Uterus (tissue), 4 donors: Measurements from ENCODE around the gene ADCY5. TPM values are rescaled to one million over a fixed set of nuclear protein-coding genes. Genes with fewer than 3 reads are reported as not detected.
A peak's percentile ranks its signal among the peaks of the same experiment; 100 is the strongest.

Experiments
- DNase-seq, 2 donors: peaks; one replicate each; pipeline ENCODE4 v3.0.0-alpha.2; 2019 to 2020
- H3K27ac ChIP-seq, 2 donors: fragments of 200-600 bp; sonication (generic); 1 replicate in 1 of 2; 2 replicates in 1 of 2; pipeline ENCODE4 v1.5.1; 2016 to 2018
- H3K27me3 ChIP-seq, 2 donors: fragments of 200-600 bp; sonication (generic); one replicate each; pipeline ENCODE4 v1.5.1; 2018 to 2019; ENCODE audit warnings: control low read depth in 1 of 2
- H3K36me3 ChIP-seq, 2 donors: fragments of 200-600 bp; sonication (generic); one replicate each; pipeline ENCODE4 v1.5.1; 2019; ENCODE audit warnings: control low read depth in 1 of 2
- H3K4me1 ChIP-seq, 2 donors: fragments of 200-600 bp; sonication (generic); one replicate each; pipeline ENCODE4 v1.5.1; 2018 to 2019; ENCODE audit warnings: control low read depth in 1 of 2
- H3K4me3 ChIP-seq, 2 donors: fragments of 200-600 bp; sonication (generic); 1 replicate in 1 of 2; 2 replicates in 1 of 2; pipeline ENCODE4 v1.5.1; 2018 to 2019; ENCODE audit warnings: mild to moderate bottlenecking in 1 of 2
- H3K9me3 ChIP-seq, 2 donors: fragments of 200-600 bp; sonication (generic); one replicate each; pipeline ENCODE4 v1.5.1; 2019; ENCODE audit warnings: control low read depth in 1 of 2
- POLR2A ChIP-seq, 2 donors: fragments of 450-650 bp; IDR thresholded peaks; one replicate each; pipeline ENCODE4 v1.6.1; 2016; ENCODE audit warnings: antibody characterized with exemption in 2 of 2, mild to moderate bottlenecking in 1 of 2, moderate library complexity in 1 of 2
- intact Hi-C: fragments of 100-400 bp; cut with DNase I; formaldehyde crosslinking; loops from one replicate; pipeline ENCODE4 v1.15.1; 2023; ENCODE audit warnings: low total_unique reads
- total RNA-seq, 4 donors: library from RNA; depleted of rRNA in 3 of 4; stranded (reverse); fragments of >200 nt in 3 of 4; gene quantifications; one replicate each; pipeline versions ENCODE4 v1.1.0 to v1.2.4, GENCODE V29; 2014 to 2023
- TF ChIP-seq, protein P1 (sequence below), 4 experiments: fragments of 200-600 bp in 2 of 4; fragments of 450-650 bp in 2 of 4; sonication (generic) in 2 of 4; IDR thresholded peaks; one replicate each; pipeline ENCODE4 v1.5.1; 2016 to 2019; ENCODE audit warnings: antibody characterized with exemption in 4 of 4, mild to moderate bottlenecking in 2 of 4, moderate library complexity in 1 of 4
- donor health status: DM: yes; HTN: yes; CAD: no.

ADCY5 gene
- total RNA-seq, 4 donors from 2014 or later, result 21.1 to 43.5 (median 34.7) TPM

DNA sequence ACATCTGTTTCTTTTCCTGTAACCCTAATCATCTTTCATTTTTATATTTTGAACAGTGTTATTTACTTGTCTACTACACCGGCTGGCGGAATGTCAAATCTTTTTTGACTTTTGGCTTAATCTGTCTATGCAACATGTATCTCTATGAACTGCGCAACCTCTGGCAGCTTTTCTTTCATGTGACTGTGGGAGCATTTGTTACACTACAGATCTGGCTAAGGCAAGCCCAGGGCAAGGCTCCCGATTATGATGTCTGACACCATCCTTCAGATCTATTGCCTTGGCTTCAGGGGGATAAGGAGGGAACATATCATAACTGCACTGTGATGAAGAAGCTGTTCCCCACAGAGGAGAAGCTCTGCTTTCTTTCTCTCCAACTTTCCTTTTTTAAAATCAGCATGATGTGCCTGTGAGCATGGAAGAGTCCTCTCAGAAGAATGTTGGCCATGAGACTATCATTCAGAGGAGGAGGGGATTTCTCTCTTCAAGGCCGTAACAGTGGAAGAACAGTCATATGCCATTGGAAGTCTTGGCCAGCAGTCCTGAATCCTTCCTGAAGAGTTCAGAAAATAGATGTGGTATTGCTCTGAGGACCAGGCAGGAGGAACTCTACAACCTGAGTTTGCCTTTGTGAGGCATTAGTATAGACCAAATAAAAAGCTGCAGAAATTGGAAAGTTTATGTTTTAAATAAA is 177.3 kb downstream of the ADCY5 start:
- intact Hi-C loops, result no loop called here
- H3K27ac ChIP-seq, result peak overlapping the region in 1 of 2 donors; percentile 37
- H3K4me3 ChIP-seq, result no peak overlapping the region
- peaks cover 0 to 4% of the 10 kb centered on the region in 2 donors for H3K4me1 ChIP-seq
- H3K9me3 ChIP-seq, result no peaks in the 10 kb centered on the region
- H3K36me3 ChIP-seq, result no peaks in the 10 kb centered on the region
- no peaks in the 10 kb centered on the region for H3K27me3 ChIP-seq
- no peak for TF ChIP-seq POLR2A (IDR thresholded peaks at IDR 0.05)
- TF ChIP-seq, protein P1, sequence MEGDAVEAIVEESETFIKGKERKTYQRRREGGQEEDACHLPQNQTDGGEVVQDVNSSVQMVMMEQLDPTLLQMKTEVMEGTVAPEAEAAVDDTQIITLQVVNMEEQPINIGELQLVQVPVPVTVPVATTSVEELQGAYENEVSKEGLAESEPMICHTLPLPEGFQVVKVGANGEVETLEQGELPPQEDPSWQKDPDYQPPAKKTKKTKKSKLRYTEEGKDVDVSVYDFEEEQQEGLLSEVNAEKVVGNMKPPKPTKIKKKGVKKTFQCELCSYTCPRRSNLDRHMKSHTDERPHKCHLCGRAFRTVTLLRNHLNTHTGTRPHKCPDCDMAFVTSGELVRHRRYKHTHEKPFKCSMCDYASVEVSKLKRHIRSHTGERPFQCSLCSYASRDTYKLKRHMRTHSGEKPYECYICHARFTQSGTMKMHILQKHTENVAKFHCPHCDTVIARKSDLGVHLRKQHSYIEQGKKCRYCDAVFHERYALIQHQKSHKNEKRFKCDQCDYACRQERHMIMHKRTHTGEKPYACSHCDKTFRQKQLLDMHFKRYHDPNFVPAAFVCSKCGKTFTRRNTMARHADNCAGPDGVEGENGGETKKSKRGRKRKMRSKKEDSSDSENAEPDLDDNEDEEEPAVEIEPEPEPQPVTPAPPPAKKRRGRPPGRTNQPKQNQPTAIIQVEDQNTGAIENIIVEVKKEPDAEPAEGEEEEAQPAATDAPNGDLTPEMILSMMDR (IDR thresholded peaks at IDR 0.05), result no peak
- DNase-seq, result peak; percentile 54 to 65

DNA sequence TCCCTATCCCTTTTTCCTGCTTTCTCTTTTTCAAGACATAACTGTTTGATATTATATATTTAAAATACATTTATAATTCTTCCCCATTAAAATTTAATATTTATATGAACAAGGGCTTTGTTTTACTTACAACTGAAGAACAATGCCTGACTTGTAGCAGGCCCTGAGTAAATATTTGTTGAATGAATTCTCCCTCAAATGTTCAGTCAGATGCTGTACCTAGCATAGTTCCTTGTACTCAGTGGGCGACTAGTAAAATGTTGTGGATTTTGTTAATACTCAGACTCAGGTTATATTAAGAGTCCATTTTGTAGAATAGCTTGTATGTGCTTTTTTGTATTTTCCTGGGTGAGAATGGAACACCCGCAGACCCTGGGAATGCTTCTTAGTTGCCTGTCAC is 178.1 kb downstream of the ADCY5 start:
- no peak overlapping the region for H3K4me3 ChIP-seq
- no peak for TF ChIP-seq POLR2A (IDR thresholded peaks at IDR 0.05)
- TF ChIP-seq, protein P1 (IDR thresholded peaks at IDR 0.05), result no peak
- H3K27me3 ChIP-seq, result no peaks in the 10 kb centered on the region
- H3K27ac ChIP-seq, result no peak overlapping the region
- H3K9me3 ChIP-seq, result no peaks in the 10 kb centered on the region
- H3K36me3 ChIP-seq, result no peaks in the 10 kb centered on the region
- DNase-seq, result no peak
- H3K4me1 ChIP-seq, result peaks cover 0 to 4% of the 10 kb centered on the region in 2 donors
- intact Hi-C loops, result no loop called here

DNA sequence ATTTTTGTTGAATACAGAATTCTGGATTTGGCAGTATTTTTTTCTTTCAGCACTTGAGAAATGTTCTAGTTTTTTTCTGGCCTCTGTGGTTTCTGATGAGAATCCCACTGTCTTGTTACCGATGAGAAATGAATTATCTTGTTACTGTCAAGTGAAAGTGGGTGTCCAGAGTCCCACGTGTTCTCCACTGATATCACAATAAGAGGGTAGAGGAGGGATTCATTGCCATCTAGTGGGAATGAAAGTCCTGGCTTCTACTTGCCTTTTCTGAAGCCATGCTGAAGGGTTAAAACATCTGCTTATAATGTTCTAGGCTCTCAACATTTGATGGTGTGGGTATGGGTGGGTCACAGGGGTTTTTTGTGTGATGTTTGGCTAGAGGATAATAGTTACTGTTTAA is 181.1 kb downstream of the ADCY5 start:
- H3K27me3 ChIP-seq, result no peaks in the 10 kb centered on the region
- no peak for DNase-seq
- TF ChIP-seq, protein P1 (IDR thresholded peaks at IDR 0.05), result no peak
- TF ChIP-seq POLR2A (IDR thresholded peaks at IDR 0.05), result no peak

DNA sequence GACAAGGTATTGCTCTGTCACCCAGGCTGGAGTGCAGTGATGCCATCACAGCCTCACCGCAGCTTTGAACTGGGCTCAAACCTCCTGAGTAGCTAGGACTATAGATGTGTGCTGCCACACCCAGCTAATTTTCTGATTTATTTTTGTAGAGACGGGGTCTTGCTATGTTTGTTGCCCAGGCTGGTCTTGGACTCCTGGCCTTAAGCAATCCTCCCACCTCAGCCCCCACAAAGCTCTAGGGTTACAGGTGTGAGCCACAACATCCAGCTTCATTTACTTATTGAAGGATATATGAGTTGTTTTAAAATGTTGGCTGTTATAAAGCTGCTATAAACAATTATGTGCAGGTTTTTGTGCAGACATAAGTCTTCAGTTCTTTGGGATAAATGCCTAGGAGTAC is 184.9 kb downstream of the ADCY5 start:
- TF ChIP-seq, protein P1 (IDR thresholded peaks at IDR 0.05), result no peak
- no peak for TF ChIP-seq POLR2A (IDR thresholded peaks at IDR 0.05)
- no peak overlapping the region for H3K27ac ChIP-seq
- no peak for DNase-seq
- H3K4me3 ChIP-seq, result no peak overlapping the region
- H3K4me1 ChIP-seq, result no peaks in the 10 kb centered on the region
- H3K27me3 ChIP-seq, result no peaks in the 10 kb centered on the region
- intact Hi-C loops, result no loop called here
- H3K36me3 ChIP-seq, result no peaks in the 10 kb centered on the region
- no peaks in the 10 kb centered on the region for H3K9me3 ChIP-seq

More for the DNA sequence above, 181.1 kb downstream of the ADCY5 start:
- H3K36me3 ChIP-seq, result no peaks in the 10 kb centered on the region
- no peaks in the 10 kb centered on the region for H3K4me1 ChIP-seq
- intact Hi-C loops, result no loop called here
- H3K9me3 ChIP-seq, result no peaks in the 10 kb centered on the region
- H3K4me3 ChIP-seq, result no peak overlapping the region
- H3K27ac ChIP-seq, result no peak overlapping the region

DNA sequence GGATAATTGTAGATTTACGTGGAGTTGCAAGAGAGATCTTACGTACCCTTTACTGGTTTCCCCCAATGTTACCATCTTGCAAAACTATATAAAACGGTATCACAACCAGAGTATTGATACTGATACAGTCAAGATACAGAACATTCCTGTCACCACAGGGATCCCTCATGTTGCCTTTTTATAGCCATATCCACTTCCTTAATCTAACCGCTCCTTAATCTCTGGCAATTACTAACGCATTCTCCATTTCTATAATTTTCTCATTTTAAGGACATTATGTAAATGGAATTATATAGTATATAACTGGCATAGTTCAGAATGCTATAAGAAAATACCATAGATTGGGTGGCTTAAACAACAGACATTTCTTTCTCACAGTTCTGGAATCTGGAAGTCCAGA is 186.0 kb downstream of the ADCY5 start:
- intact Hi-C loops, result no loop called here
- DNase-seq, result no peak
- no peak for TF ChIP-seq POLR2A (IDR thresholded peaks at IDR 0.05)
- TF ChIP-seq, protein P1 (IDR thresholded peaks at IDR 0.05), result no peak

More for the DNA sequence above, 186.0 kb downstream of the ADCY5 start:
- H3K4me1 ChIP-seq, result no peaks in the 10 kb centered on the region
- H3K9me3 ChIP-seq, result no peaks in the 10 kb centered on the region
- H3K4me3 ChIP-seq, result no peak overlapping the region
- no peaks in the 10 kb centered on the region for H3K36me3 ChIP-seq
- no peak overlapping the region for H3K27ac ChIP-seq
- H3K27me3 ChIP-seq, result no peaks in the 10 kb centered on the region
